Measurements from ENCODE around the gene METRNL. TPM values are rescaled to one million over a fixed set of nuclear protein-coding genes. Genes with fewer than 3 reads are reported as not detected.

METRNL gene
- total and polyA plus RNA-seq, 5 experiments from 2014 or later = 0.42 to 4.8 (median 4.1) TPM

- POLR2A ChIA-PET = interaction anchor here (1.0 to 2.8 kb wide), 2 partner anchors 15 to 27 kb away, joined by 3 to 10 read pairs; no protein-coding TSS in a partner anchor
- H3K9me3 Mint-ChIP-seq = no peaks in the 10 kb centered on the region
- H3K4me3 Mint-ChIP-seq = peak overlapping the region; percentile 49 to 79 (median 66)
- ATAC-seq (no peak), DNase-seq (no peak)
- H3K27me3 Mint-ChIP-seq = peaks cover 0 to 11% (median 0%) of the 10 kb centered on the region in 5 donors
- H3K27ac Mint-ChIP-seq = peak overlapping the region in 4 of 10 donors; percentile 20 to 67 (median 35)
- peaks cover 3 to 20% (median 11%) of the 10 kb centered on the region in 4 donors for H3K4me1 Mint-ChIP-seq
- no peaks in the 10 kb centered on the region for H3K36me3 Mint-ChIP-seq
Observed at GRCh38 chr17:83077939-83078338, 1.5 kb upstream of the METRNL start.

DNA sequence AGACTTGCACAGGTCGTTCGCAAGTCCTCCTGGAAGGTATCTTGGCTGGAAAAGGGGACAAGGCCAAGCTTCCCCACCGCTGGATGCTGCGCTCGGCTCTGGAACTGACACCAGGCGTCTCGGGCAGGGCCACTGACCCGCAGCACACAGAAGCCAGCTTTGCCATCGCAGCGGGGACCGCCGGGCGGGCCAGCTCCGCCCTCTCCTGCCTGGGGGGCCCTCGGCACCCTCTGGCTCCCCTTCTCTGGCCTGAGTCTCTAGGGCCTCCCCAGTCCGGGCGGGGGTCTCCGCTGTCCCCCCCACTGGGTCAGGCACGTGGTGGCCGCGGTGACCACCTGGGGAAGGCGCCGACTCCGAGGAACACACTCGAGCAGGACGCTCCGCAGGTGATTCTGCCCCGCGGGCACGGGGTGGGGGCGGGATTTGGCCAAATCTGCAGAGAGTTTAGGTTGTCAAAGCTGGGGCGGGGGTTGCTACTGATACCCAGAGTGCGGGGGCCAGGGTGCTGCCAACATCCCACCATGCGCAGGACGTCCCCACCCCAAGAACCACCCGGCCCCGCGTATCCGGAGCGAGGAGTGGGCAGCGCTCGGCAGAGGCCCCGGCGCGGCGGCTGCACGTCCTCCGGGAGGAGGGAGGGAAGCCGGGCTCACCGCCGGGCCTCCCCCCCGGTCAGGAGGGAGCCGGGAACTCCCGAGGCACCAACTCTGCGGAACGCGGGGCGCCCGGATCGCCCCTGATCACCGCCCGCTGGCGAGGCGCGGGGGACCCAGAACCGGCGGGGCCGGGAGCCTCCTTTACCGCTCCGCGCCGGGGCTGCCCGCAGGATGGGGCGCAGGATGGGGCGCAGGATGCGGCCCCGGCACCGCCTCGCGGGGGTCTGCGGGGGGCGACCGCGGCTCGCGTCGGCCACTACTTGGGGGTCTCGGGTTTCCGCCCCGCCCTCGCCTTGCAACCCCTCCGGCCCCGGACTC lies 744 bp upstream of the METRNL start:
- H3K27ac Mint-ChIP-seq = peak overlapping the region in 2 of 10 donors; percentile 20 to 49
- POLR2A ChIA-PET = interaction anchor here (1.0 to 2.8 kb wide), 2 partner anchors 28 to 93 kb away, joined by 3 to 10 read pairs; no protein-coding TSS in a partner anchor

GRCh38 chr17:83079766-83080578 lies 563 bp downstream of the METRNL start:
- POLR2A ChIA-PET = interaction anchor here (0.6 to 2.8 kb wide), 3 partner anchors 29 to 943 kb away, joined by 3 to 10 read pairs (median 3); no protein-coding TSS in a partner anchor
- Mint-ChIP-seq H3K27me3 (peaks cover 0 to 11% (median 0%) of the 10 kb centered on the region in 5 donors), H3K36me3 (no peaks in the 10 kb centered on the region), H3K4me1 (peaks cover 6 to 39% (median 28%) of the 10 kb centered on the region in 4 donors), H3K4me3 (no peak overlapping the region), H3K9me3 (no peaks in the 10 kb centered on the region), H3K27ac (no peak overlapping the region)
- ATAC-seq (peak in 1 of 2 donors; percentile 16), DNase-seq (peak in 1 of 10 donors; percentile 23)

More for the DNA sequence above, 744 bp upstream of the METRNL start:
- H3K9me3 Mint-ChIP-seq = no peaks in the 10 kb centered on the region
- peaks cover 0 to 11% (median 0%) of the 10 kb centered on the region in 5 donors for H3K27me3 Mint-ChIP-seq
- ATAC-seq (peak; percentile 6 to 26), DNase-seq (peak in 2 of 10 donors; percentile 22 to 26)
- peak overlapping the region; percentile 49 to 79 (median 68) for H3K4me3 Mint-ChIP-seq
- peaks cover 2 to 27% (median 18%) of the 10 kb centered on the region in 4 donors for H3K4me1 Mint-ChIP-seq
- no peaks in the 10 kb centered on the region for H3K36me3 Mint-ChIP-seq

DNA sequence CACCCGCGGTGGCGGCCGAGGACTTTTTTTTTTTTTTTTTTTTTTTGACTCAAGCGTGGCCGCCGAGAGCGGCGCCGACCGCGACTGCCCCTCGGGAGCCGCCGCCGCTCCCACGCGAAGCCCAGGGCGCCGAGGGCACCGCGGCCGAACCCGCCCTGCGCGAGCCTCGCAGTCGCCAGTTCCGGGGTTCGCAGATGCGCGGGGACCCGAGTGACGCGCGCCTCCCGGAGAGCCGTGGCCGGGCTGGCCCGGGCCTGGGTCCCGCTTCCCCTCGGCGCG lies 1.1 kb downstream of the METRNL start:
- Mint-ChIP-seq H3K9me3 (no peaks in the 10 kb centered on the region), H3K4me3 (no peak overlapping the region), H3K4me1 (peaks cover 6 to 42% (median 28%) of the 10 kb centered on the region in 4 donors), H3K27me3 (peaks cover 0 to 11% (median 0%) of the 10 kb centered on the region in 5 donors), H3K27ac (no peak overlapping the region), H3K36me3 (no peaks in the 10 kb centered on the region)
- ATAC-seq = peak in 1 of 2 donors; percentile 35
- peak in 2 of 10 donors; percentile 19 for DNase-seq
- POLR2A ChIA-PET = interaction anchor here (2.8 kb wide), 1 partner anchor 29 kb away, joined by 10 read pairs; no protein-coding TSS in a partner anchor

DNA sequence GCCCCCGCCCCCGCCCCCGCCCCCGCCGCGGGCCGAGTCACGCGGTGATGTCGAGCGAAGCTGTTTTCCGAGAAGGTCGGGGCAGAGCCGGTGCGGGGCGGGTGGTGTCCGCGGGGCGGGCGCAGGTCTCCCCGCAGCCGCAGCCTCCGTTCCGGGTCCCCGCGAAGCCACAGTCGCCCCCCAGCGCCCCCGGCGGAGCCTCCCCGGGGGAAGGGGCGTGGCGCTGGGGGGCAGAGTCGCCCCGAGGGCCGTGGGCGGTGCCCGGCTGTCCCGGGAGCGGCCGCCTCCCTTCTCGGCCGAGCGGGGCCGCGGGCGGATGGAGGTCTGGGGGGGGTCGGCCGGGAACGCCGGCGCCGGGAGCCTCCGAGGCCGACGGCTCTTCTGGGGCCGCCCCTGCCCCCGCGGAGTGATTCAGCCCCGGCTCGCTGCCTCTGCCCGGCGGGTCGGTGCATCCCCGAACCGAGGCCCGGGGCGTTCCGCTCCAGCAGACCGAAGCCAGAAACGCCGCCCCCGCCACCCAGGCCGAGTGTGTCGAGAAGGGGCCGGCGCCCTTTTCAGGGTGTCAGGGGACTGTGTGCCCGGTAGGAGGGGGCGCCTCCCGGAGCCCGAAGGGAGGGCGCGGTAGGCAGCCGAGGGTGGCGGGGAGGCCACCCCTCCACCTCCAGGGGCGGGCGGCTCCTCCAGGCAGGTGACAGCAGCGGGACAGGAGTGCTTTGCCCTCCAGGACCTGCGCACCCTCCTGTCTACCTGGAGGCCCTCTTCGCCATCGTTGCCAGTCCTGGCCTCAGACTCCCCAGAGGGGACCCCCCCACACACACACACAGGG lies 1.7 kb downstream of the METRNL start:
- peak in 1 of 2 donors; percentile 12 for ATAC-seq
- peak in 6 of 10 donors; percentile 23 to 59 (median 31) for DNase-seq
- H3K4me3 Mint-ChIP-seq = peak overlapping the region; percentile 24 to 87 (median 67)
- H3K9me3 Mint-ChIP-seq = no peaks in the 10 kb centered on the region
- peak overlapping the region in 4 of 10 donors; percentile 28 to 93 (median 73) for H3K27ac Mint-ChIP-seq
- peaks cover 0 to 11% (median 0%) of the 10 kb centered on the region in 5 donors for H3K27me3 Mint-ChIP-seq
- peaks cover 6 to 47% (median 28%) of the 10 kb centered on the region in 4 donors for H3K4me1 Mint-ChIP-seq
- H3K36me3 Mint-ChIP-seq = no peaks in the 10 kb centered on the region
- POLR2A ChIA-PET = interaction anchor here (0.7 to 2.8 kb wide), 3 partner anchors 29 to 200 kb away, joined by 3 to 10 read pairs (median 4); no protein-coding TSS in a partner anchor

- POLR2A ChIA-PET = interaction anchor here (0.7 to 0.8 kb wide), 2 partner anchors 30 to 200 kb away, joined by 3 to 4 read pairs; no protein-coding TSS in a partner anchor
- no peaks in the 10 kb centered on the region for H3K36me3 Mint-ChIP-seq
- peak overlapping the region in 8 of 10 donors; percentile 28 to 93 (median 63) for H3K27ac Mint-ChIP-seq
- ATAC-seq (no peak), DNase-seq (peak in 2 of 10 donors; percentile 21 to 30)
- no peaks in the 10 kb centered on the region for H3K9me3 Mint-ChIP-seq
- peaks cover 6 to 53% (median 28%) of the 10 kb centered on the region in 4 donors for H3K4me1 Mint-ChIP-seq
- peaks cover 0 to 11% (median 0%) of the 10 kb centered on the region in 5 donors for H3K27me3 Mint-ChIP-seq
- H3K4me3 Mint-ChIP-seq = peak overlapping the region; percentile 49 to 87 (median 71)
Observed at GRCh38 chr17:83081684-83082201, 2.3 kb downstream of the METRNL start.

- Mint-ChIP-seq H3K27ac (peak overlapping the region in 8 of 10 donors; percentile 31 to 94 (median 72)), H3K4me1 (peaks cover 5 to 49% (median 26%) of the 10 kb centered on the region in 4 donors), H3K36me3 (no peaks in the 10 kb centered on the region)
Observed at GRCh38 chr17:83082424-83082823, 3.0 kb downstream of the METRNL start.

GRCh38 chr17:83082909-83083367 lies 3.5 kb downstream of the METRNL start:
- Mint-ChIP-seq H3K36me3 (no peaks in the 10 kb centered on the region), H3K4me1 (peaks cover 5 to 49% (median 26%) of the 10 kb centered on the region in 4 donors), H3K27me3 (peaks cover 0 to 9% (median 0%) of the 10 kb centered on the region in 5 donors), H3K9me3 (no peaks in the 10 kb centered on the region), H3K4me3 (peak overlapping the region in 8 of 10 donors; percentile 36 to 87 (median 73)), H3K27ac (peak overlapping the region in 9 of 10 donors; percentile 31 to 94 (median 79))
- ATAC-seq = no peak
- DNase-seq = no peak
- POLR2A ChIA-PET = interaction anchor here (1.4 kb wide), 1 partner anchor 32 kb away, joined by 8 read pairs; no protein-coding TSS in a partner anchor

More at GRCh38 chr17:83082424-83082823, 3.0 kb downstream of the METRNL start:
- ATAC-seq (no peak), DNase-seq (no peak)
- H3K4me3 Mint-ChIP-seq = peak overlapping the region; percentile 49 to 87 (median 71)
- POLR2A ChIA-PET = interaction anchor here (0.8 kb wide), 1 partner anchor 31 kb away, joined by 3 read pairs; no protein-coding TSS in a partner anchor
- H3K9me3 Mint-ChIP-seq = no peaks in the 10 kb centered on the region
- peaks cover 0 to 11% (median 0%) of the 10 kb centered on the region in 5 donors for H3K27me3 Mint-ChIP-seq

DNA sequence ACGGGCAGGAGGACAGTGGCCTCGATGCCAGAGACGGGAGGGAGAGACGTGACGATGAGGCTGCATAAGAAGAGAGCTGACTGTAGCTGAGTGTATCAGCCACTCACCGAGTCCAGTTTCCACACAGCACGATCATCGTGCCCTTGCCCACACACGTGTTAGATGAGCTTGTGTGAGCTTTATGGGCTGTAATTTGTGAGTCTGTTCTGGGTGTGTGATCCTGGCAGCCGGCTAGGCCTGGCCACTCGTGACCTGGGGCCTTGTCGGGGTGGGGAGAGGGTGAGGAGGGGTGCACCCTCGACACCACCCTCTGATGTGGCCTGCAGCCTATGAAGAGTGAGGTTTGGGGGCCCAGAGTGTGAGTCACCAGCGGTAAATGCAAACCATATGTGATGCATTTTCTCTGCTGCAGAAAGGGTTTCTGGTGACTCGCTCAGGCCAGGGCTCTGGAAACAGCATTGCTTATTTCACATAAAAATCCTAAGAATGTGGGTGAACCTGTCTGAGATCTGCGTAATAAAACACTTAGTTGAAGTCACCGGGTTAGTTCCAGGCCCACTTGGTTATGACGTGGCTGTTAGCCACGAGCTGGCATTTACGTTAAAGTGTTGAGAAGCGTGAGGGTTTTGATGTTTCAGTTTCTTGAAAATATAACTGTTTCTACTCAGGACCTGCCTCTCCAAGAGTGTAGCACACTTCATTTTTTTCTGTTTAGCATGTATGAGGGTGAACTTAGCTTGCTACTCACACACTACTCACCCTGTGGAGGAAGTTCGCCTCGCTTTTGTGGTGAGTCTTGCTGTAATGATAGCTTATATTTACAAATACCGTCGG lies 4.2 kb downstream of the METRNL start:
- peak; percentile 46 to 67 for ATAC-seq
- POLR2A ChIA-PET = interaction anchor here (1.4 kb wide), 1 partner anchor 32 kb away, joined by 8 read pairs; no protein-coding TSS in a partner anchor
- peak overlapping the region; percentile 26 to 87 (median 62) for H3K4me3 Mint-ChIP-seq
- peak overlapping the region; percentile 31 to 94 (median 79) for H3K27ac Mint-ChIP-seq
- DNase-seq = peak in 7 of 10 donors; percentile 36 to 65 (median 47)
- no peaks in the 10 kb centered on the region for H3K9me3 Mint-ChIP-seq
- peaks cover 0 to 6% (median 0%) of the 10 kb centered on the region in 5 donors for H3K27me3 Mint-ChIP-seq
- peaks cover 5 to 52% (median 26%) of the 10 kb centered on the region in 4 donors for H3K4me1 Mint-ChIP-seq
- no peaks in the 10 kb centered on the region for H3K36me3 Mint-ChIP-seq

- POLR2A ChIA-PET = interaction anchor here (1.4 kb wide), 1 partner anchor 33 kb away, joined by 8 read pairs; no protein-coding TSS in a partner anchor
- no peaks in the 10 kb centered on the region for H3K36me3 Mint-ChIP-seq
- peak overlapping the region in 4 of 10 donors; percentile 65 to 87 (median 82) for H3K4me3 Mint-ChIP-seq
- H3K27ac Mint-ChIP-seq = peak overlapping the region in 6 of 10 donors; percentile 79 to 94 (median 83)
- H3K27me3 Mint-ChIP-seq = peaks cover 0 to 6% (median 0%) of the 10 kb centered on the region in 5 donors
- peaks cover 5 to 54% (median 27%) of the 10 kb centered on the region in 4 donors for H3K4me1 Mint-ChIP-seq
- no peaks in the 10 kb centered on the region for H3K9me3 Mint-ChIP-seq
- ATAC-seq = no peak
- DNase-seq = no peak
Observed at GRCh38 chr17:83084214-83084613, 4.8 kb downstream of the METRNL start.
